ENCODE measurements around the gene FGA.

FGA gene

DNA sequence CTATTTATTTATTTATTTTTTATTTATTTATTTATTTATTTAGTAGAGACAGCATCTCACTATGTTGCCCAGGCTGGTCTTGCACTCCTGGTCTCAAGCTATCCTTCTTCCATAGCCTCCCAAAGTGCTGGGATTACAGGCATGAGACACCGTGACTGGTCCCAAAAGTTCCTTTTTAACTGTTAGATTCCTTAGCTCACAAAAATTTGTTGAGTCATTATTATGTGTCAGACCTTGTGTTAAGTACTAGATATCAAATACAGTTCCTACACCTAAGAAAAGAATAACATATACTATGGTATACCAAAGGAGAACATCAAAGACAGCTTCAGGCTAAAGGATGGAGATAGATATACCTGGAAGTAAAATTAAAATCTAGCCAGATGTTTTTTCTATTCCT lies 11.6 kb downstream of the FGA start:
- DNase-seq: no peak

DNA sequence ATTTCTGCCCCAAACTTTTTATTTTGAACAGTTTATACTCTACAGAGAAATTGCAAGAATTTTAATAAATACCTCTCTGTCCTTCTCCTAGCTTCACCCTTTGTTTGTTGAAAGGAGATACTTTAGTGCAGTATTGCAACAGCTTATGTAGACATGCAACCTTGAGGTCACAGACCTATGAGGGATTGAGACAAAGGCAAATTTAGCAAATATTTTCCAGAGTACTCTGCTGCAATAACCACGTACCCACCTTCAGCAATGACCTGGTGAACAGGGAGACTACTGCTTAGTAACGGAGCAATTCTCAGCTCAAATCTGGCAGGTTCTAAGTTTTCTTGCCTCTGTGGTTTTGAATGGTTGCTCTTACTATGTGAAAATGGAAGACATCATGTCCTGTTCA lies 13.2 kb downstream of the FGA start:
- DNase-seq: no peak

GRCh38 chr4:154574311-154574710 lies 16.2 kb downstream of the FGA start:
- DNase-seq: no peak

DNA sequence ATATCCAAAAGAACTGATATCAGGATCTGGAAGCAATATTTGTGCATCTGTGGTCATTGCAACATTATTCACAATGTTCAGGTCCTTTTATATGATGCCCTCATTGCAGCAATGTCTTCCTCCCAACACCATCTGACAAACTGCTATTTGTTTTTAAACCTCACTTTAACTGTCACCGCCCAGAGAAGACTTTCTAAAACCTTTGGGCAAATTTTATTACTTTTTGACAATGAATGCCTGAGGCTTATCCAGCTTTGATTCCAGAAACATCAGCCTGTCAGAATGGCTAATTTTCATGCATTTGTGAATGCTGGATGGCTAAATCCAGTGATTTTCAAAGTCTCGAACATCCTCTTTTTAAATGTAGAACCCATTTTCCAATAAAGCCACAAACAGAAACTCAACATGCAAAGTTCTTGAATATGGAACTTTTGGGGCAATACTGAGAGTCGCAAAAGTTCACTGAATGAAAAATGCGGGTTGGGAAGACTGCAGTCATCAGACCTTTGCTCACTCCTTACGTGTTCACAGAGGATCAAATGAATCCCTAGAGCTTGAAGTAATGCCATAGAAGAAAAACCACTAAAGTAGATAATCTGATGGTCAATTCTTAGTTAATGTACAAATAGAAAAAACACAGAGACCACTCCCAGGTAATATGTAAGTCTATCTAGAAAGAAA lies 17.2 kb downstream of the FGA start:
- DNase-seq: no peak

GRCh38 chr4:154569584-154569983 lies 21.0 kb downstream of the FGA start:
- DNase-seq: no peak

- no peak for DNase-seq
These were observed 21.5 kb downstream of the FGA start for GRCh38 chr4:154569028-154569427.

GRCh38 chr4:154566639-154567204 lies 23.8 kb downstream of the FGA start:
- no peak for DNase-seq

GRCh38 chr4:154565704-154566103 lies 24.8 kb downstream of the FGA start:
- no peak for DNase-seq

DNA sequence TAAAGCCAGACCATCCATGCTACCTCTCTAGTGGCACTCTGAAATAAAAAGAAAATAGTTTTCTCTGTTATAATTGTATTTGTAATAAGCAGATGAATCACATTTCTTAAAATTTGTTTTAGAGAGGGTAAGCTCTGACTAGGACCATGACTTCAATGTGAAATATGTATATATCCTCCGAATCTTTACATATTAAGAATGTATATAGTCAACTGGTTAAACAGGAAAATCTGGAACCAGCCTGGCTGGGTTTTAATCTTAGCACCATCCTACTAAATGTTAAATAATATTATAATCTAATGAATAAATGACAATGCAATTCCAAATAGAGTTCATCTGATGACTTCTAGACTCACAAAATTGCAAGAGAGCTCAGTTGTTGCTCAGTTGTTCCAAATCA lies 26.2 kb downstream of the FGA start:
- DNase-seq: no peak

DNA sequence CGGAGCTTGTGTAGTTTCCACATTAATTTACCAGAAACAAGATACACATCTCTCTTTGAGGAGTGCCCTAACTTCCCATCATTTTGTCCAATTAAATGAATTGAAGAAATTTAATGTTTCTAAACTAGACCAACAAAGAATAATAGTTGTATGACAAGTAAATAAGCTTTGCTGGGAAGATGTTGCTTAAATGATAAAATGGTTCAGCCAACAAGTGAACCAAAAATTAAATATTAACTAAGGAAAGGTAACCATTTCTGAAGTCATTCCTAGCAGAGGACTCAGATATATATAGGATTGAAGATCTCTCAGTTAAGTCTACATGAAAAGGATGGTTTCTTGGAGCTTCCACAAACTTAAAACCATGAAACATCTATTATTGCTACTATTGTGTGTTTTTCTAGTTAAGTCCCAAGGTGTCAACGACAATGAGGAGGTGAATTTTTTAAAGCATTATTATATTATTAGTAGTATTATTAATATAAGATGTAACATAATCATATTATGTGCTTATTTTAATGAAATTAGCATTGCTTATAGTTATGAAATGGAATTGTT lies 27.8 kb downstream of the FGA start, which contains the start of gene FGB:
Gene FGB (plus strand): TSS at position 315 of the 558 bp plus-strand sequence. CDS start 8 bp downstream, at position 323.
- DNase-seq: no peak

- no peak for DNase-seq
These were observed 29.7 kb downstream of the FGA start for GRCh38 chr4:154560824-154561231.

GRCh38 chr4:154560419-154560801 lies 30.1 kb downstream of the FGA start:
- no peak for DNase-seq

DNA sequence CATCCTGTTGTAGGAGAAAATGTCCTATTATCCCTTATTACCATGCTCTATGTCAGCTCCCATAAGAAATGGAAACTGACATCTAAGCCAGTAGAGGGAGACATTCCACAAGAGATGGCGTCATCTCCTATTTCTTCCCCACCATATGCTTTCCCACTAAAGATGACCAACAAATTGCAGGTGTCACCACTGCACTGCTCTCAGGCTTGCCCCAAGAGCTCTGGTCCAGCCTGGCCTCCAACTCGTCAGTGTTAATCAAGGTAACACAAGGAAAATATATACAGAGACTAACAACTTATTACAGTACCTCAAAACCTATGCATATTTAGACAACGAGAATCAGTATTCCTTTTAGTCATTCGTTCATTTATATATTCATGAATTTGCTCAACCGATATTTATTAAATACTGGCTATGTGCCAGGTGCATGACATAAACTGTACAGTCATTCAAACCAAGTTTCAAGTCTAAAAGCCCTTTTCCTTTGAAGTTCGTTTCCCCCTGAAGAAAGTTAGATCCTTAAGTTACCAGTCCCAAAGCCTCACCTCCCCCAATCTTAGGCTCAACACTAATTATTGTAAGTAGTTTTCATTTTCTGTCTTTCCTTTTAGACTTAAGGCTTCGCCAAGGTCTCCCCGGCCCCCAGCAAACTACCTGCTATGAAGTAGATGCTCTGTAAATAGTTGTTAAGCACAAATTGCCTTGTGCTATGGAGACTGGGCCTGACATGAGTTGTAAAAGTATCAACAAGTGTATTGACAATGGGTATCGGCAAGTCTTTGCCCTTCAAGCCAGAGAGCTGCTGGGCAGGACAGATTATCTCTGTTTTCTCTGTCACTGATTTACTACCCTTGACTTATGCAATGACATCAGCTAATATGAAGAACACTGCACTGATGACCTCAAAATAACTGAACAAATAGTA lies 30.8 kb downstream of the FGA start:
- no peak for DNase-seq

- no peak for DNase-seq
These were observed 31.4 kb downstream of the FGA start for GRCh38 chr4:154559141-154559493.

DNA sequence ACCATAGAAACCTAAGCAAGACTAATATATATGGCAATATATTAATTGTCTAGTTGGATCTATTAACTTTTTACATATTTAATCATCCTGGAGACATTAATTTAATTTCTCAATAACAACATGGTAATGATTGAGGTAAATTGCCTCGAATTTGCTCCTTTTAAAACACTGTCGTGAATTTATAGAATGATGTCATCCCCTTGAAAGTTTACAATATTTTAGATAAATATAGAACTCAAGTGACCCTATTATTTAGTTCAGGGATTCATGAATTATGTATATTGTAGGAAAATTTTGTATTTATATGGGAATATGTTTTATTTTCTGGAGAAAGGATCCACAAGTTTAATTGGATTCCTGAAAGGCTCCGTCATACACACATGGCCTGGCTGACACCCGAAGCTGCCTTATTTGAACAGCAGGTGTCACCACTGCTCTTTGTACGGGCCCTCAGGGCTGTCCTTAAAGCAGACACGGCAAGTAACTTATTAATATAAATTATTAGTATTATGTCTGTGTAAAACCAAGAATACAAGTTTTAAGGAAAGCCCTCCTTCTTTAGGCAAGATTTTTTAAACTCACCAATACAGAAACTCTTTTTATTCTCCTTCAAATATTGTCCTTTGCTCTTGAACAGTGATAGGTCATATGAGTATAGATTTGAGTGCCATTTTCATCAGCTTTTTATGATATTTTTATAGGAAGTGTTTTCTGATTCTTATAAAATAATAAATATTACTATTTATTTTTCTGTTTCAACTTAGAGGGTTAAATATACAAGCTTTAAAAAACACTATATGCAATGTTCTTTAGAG lies 38.5 kb downstream of the FGA start:
- DNase-seq: peak; percentile 68 to 69

- DNase-seq: peak; percentile 95
These were observed 40.4 kb downstream of the FGA start, which contains the start of gene PLRG1 for GRCh38 chr4:154549894-154550790. TSS of gene PLRG1 (minus strand) at chr4:154550400. CDS start at chr4:154550308, 92 bp downstream.

DNA sequence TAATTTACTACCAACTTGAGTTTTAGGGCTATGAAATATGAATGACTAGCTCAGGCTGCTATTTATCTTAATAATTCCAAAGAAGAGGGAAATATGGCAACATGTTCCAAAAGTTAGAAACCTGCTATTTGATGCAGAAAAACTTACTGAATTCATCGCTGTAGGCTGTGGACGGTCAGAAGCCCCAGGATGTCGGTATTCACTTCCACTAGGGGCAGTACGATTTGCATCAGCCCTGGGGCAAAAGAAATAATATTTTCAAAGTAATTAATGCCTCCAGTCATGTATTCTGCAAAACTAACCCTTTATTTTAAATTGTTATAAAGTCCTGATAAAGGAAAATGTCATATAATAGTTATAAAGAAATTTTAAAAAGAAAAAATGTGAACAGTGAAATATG lies 44.9 kb downstream of the FGA start:
- no peak for DNase-seq

- DNase-seq: no peak
These were observed 48.2 kb downstream of the FGA start for GRCh38 chr4:154542271-154542879.

Data from activated CD4-positive, alpha-beta T cell treated with anti-CD3 and anti-CD28 coated beads, Interleukin-2, amount 50 U/mL, for 4 hours (primary cell).